C4-2B (cell line): ENCODE measurements around the gene SRP9.

Experiments used
- CTCF ChIP-seq: fragments of 450-650 bp; conservative IDR thresholded peaks from 2 replicates; pipeline ENCODE4 v1.5.1; 2017; ENCODE audit warnings: mild to moderate bottlenecking
- ZFX ChIP-seq: fragments of 450-650 bp; IDR thresholded peaks from 2 replicates; pipeline ENCODE4 v1.6.1; 2017

- no peak for TF ChIP-seq CTCF
- TF ChIP-seq ZFX = no peak
Observed at GRCh38 chr1:225813214-225813964, 35.8 kb downstream of the SRP9 start.
